GM19372 (cell line): Measurements from ENCODE around the gene ZNF804A.

ENCODE experiments used
- ATAC-seq: cut with Tn5 transposase; IDR thresholded peaks from one replicate; pipeline ENCODE4 v1.9.1; 2021; ENCODE audit warnings: mild to moderate bottlenecking, low read depth, moderate library complexity; ENCODE audit not compliant: unreplicated experiment

Gene ZNF804A

GRCh38 chr2:184920451-184920965 lies 322.2 kb downstream of the ZNF804A start:
- ATAC-seq: no peak

- ATAC-seq: no peak
Measured at GRCh38 chr2:184921676-184922075, 323.3 kb downstream of the ZNF804A start.

- no peak for ATAC-seq
Measured at GRCh38 chr2:184923751-184924150, 325.4 kb downstream of the ZNF804A start.

GRCh38 chr2:184927040-184927439 lies 328.7 kb downstream of the ZNF804A start:
- no peak for ATAC-seq

- no peak for ATAC-seq
Measured at GRCh38 chr2:184936761-184937160, 338.4 kb downstream of the ZNF804A start.

DNA sequence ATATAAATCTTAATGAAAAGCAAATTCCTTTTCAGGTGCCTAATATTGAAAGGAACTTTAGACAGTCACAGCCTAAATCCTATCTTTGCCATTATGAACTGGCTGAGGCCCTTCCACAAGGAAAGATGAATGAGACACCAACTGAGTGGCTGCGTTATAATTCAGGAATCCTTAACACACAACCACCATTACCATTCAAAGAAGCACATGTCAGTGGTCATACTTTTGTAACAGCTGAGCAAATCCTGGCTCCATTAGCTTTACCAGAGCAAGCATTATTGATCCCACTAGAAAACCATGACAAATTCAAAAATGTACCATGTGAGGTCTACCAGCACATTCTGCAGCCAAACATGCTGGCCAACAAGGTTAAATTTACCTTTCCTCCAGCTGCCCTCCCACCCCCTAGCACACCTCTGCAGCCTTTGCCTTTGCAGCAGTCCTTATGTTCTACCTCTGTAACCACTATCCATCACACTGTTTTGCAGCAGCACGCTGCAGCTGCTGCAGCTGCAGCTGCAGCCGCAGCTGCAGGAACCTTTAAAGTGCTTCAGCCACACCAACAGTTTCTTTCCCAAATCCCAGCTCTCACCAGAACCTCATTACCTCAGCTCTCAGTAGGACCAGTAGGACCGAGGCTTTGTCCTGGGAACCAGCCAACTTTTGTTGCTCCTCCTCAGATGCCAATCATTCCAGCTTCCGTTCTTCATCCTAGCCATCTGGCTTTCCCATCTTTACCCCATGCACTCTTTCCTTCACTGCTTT lies 340.1 kb downstream of the ZNF804A start:
- ATAC-seq: no peak

GRCh38 chr2:184945326-184945725 lies 347.0 kb downstream of the ZNF804A start:
- ATAC-seq: no peak

GRCh38 chr2:184945824-184946223 lies 347.5 kb downstream of the ZNF804A start:
- ATAC-seq: no peak

DNA sequence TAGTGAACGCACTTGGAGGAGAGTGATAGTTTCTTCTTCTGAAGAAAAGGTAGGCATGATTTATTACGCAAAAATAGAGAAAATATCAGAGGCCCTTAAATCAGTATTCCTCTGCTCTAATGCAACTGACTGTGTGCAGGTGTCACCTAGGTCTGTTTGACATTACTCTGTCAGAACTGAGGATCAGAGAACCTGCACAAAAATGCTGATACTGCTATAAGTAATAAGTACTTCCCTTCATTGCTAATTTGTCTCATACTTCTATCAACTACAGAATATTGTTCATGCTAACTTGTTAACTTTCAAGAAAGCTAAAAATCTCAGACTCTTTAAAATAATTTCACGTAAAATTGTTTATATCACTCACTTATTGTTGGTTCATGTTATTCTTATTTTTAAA lies 358.5 kb downstream of the ZNF804A start:
- no peak for ATAC-seq

DNA sequence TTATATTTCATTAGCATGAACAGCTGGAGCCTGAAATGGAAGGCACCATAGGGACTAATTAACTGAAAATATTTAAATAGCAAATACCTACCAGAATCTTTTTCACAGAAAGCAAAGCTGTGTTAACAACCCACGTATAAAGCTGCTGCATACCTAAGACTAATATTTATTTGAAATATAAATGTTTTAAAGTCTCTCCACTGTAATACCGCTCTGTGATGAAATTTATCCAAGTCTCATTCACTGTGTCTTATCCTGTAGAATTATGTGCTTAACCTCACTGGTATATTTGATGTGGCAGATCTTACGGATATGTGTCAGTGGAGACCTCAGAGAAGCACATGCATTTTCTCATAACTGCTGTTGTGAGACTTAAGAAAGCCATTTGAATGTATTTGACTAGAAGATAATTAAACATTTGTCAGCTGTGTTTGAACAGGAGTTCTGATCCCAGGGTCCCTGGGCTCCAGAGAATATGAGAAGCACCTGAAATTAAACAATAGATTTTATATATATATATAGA lies 373.3 kb downstream of the ZNF804A start:
- no peak for ATAC-seq
